ELF-1 (cell line): Measurements from ENCODE around the gene KLHL33.

Source experiments
- DNase-seq: peaks from one replicate; pipeline ENCODE4 v3.0.0-alpha.2; 2016; ENCODE audit warnings: low read depth, low spot score

The KLHL33 gene

GRCh38 chr14:20435582-20436362, at the start of gene KLHL33:
KLHL33 (minus strand) TSS chr14:20436166; CDS start chr14:20435811, 355 bp downstream.
- DNase-seq, result no peak

- no peak for DNase-seq
Measured at GRCh38 chr14:20482382-20482781, 46.4 kb upstream of the KLHL33 start.

GRCh38 chr14:20478894-20479293, 42.9 kb upstream of the KLHL33 start:
- DNase-seq, result no peak

GRCh38 chr14:20477211-20477876, 41.4 kb upstream of the KLHL33 start:
- peak; percentile 63 for DNase-seq

- no peak for DNase-seq
Measured at GRCh38 chr14:20476776-20477175, 40.8 kb upstream of the KLHL33 start.

- no peak for DNase-seq
Measured at GRCh38 chr14:20472536-20473169, 36.7 kb upstream of the KLHL33 start.

- no peak for DNase-seq
Measured at GRCh38 chr14:20470603-20470901, 34.6 kb upstream of the KLHL33 start.

GRCh38 chr14:20469890-20470602, 34.1 kb upstream of the KLHL33 start:
- DNase-seq, result peak; percentile 73

- peak; percentile 95 for DNase-seq
Measured at GRCh38 chr14:20469242-20469889, 33.4 kb upstream of the KLHL33 start, which contains the start of gene PNP. PNP (plus strand) TSS chr14:20469406; CDS start chr14:20469525, 119 bp downstream.

- no peak for DNase-seq
Measured at GRCh38 chr14:20468764-20469241, 32.8 kb upstream of the KLHL33 start.

GRCh38 chr14:20461225-20462141, 25.5 kb upstream of the KLHL33 start, which contains the start of gene PIP4P1:
PIP4P1 (minus strand) TSS chr14:20461434; CDS start chr14:20461325, 109 bp downstream.
- peak; percentile 100 for DNase-seq

GRCh38 chr14:20460458-20461224, 24.7 kb upstream of the KLHL33 start:
- DNase-seq, result no peak

- peak; percentile 68 for DNase-seq
Measured at GRCh38 chr14:20458031-20458789, 22.2 kb upstream of the KLHL33 start.

GRCh38 chr14:20456971-20457370, 21.0 kb upstream of the KLHL33 start:
- peak; percentile 8 for DNase-seq

- no peak for DNase-seq
Measured at GRCh38 chr14:20455355-20456300, 19.7 kb upstream of the KLHL33 start.

- peak; percentile 99 for DNase-seq
Measured at GRCh38 chr14:20454516-20455354, 18.8 kb upstream of the KLHL33 start, which contains the start of the genes APEX1 and OSGEP. APEX1 (plus strand) TSS chr14:20455226; CDS start chr14:20455646, 420 bp downstream. OSGEP (minus strand) TSS chr14:20454812; CDS start chr14:20454683, 129 bp downstream.
